ENCODE data around the gene IGSF9B.
A peak's percentile ranks its signal among the peaks of the same experiment; 100 is the strongest.

The IGSF9B gene

GRCh38 chr11:133940034-133940433 lies 16.7 kb downstream of the IGSF9B start:
- DNase-seq (ENCODE audit: low read depth in 1 of 2, low spot score in 1 of 2) = no peak

- no peak for DNase-seq (ENCODE audit: low read depth in 1 of 2, low spot score in 1 of 2)
Observed at GRCh38 chr11:133939558-133939957, 17.2 kb downstream of the IGSF9B start.

- DNase-seq (ENCODE audit: low read depth in 1 of 2, low spot score in 1 of 2) = no peak
Observed at GRCh38 chr11:133938166-133938565, 18.6 kb downstream of the IGSF9B start.

GRCh38 chr11:133937468-133937867 lies 19.3 kb downstream of the IGSF9B start:
- DNase-seq (ENCODE audit: low read depth in 1 of 2, low spot score in 1 of 2) = no peak

GRCh38 chr11:133937015-133937414 lies 19.8 kb downstream of the IGSF9B start:
- no peak for DNase-seq (ENCODE audit: low read depth in 1 of 2, low spot score in 1 of 2)

- no peak for DNase-seq (ENCODE audit: low read depth in 1 of 2, low spot score in 1 of 2)
Observed at GRCh38 chr11:133936592-133936991, 20.2 kb downstream of the IGSF9B start.

GRCh38 chr11:133936136-133936535 lies 20.6 kb downstream of the IGSF9B start:
- DNase-seq (ENCODE audit: low read depth in 1 of 2, low spot score in 1 of 2) = no peak

- no peak for DNase-seq (ENCODE audit: low read depth in 1 of 2, low spot score in 1 of 2)
Observed at GRCh38 chr11:133935551-133935910, 21.2 kb downstream of the IGSF9B start.

- no peak for DNase-seq (ENCODE audit: low read depth in 1 of 2, low spot score in 1 of 2)
Observed at GRCh38 chr11:133934599-133935550, 21.9 kb downstream of the IGSF9B start.

GRCh38 chr11:133934096-133934495 lies 22.7 kb downstream of the IGSF9B start:
- no peak for DNase-seq (ENCODE audit: low read depth in 1 of 2, low spot score in 1 of 2)

GRCh38 chr11:133931449-133932060 lies 25.2 kb downstream of the IGSF9B start:
- DNase-seq (ENCODE audit: low read depth in 1 of 2, low spot score in 1 of 2) = no peak

GRCh38 chr11:133930767-133931448 lies 25.9 kb downstream of the IGSF9B start:
- DNase-seq (ENCODE audit: low read depth in 1 of 2, low spot score in 1 of 2) = no peak

- no peak for DNase-seq (ENCODE audit: low read depth in 1 of 2, low spot score in 1 of 2)
Observed at GRCh38 chr11:133930053-133930766, 26.6 kb downstream of the IGSF9B start.

- DNase-seq (ENCODE audit: low read depth in 1 of 2, low spot score in 1 of 2) = no peak
Observed at GRCh38 chr11:133929401-133930052, 27.2 kb downstream of the IGSF9B start.

- DNase-seq (ENCODE audit: low read depth in 1 of 2, low spot score in 1 of 2) = peak in 1 of 2 donors; percentile 22
Observed at GRCh38 chr11:133928628-133929059, 28.1 kb downstream of the IGSF9B start.

GRCh38 chr11:133927690-133928627 lies 28.8 kb downstream of the IGSF9B start:
- peak; percentile 42 to 47 for DNase-seq (ENCODE audit: low read depth in 1 of 2, low spot score in 1 of 2)

GRCh38 chr11:133926466-133927246 lies 30.1 kb downstream of the IGSF9B start:
- DNase-seq (ENCODE audit: low read depth in 1 of 2, low spot score in 1 of 2) = no peak

- DNase-seq (ENCODE audit: low read depth in 1 of 2, low spot score in 1 of 2) = no peak
Observed at GRCh38 chr11:133925756-133926155, 31.0 kb downstream of the IGSF9B start.

- no peak for DNase-seq (ENCODE audit: low read depth in 1 of 2, low spot score in 1 of 2)
Observed at GRCh38 chr11:133924661-133925060, 32.1 kb downstream of the IGSF9B start.
